GM21423 (cell line): ENCODE data around the gene CDKN1A.
"Not testable (repeated sequence)": the region's sequence is repeated elsewhere in the genome, so short reads cannot be mapped to it uniquely, and the experiment has no call there.

ENCODE experiments used
- ATAC-seq: cut with Tn5 transposase; IDR thresholded peaks from one replicate; pipeline ENCODE4 v1.9.1; 2021; ENCODE audit warnings: mild to moderate bottlenecking, moderate library complexity; ENCODE audit not compliant: unreplicated experiment

The CDKN1A gene

GRCh38 chr6:36678488-36679042, at the start of gene CDKN1A:
Gene CDKN1A, plus strand, starts transcription at chr6:36678714. Its CDS starts 5,388 bp downstream, at chr6:36684102.
- ATAC-seq = peak; percentile 43

- no peak for ATAC-seq
Measured at GRCh38 chr6:36629784-36630183, 48.7 kb upstream of the CDKN1A start.

- no peak for ATAC-seq
Measured at GRCh38 chr6:36631326-36632011, 47.0 kb upstream of the CDKN1A start.

- no peak for ATAC-seq
Measured at GRCh38 chr6:36633370-36633769, 45.1 kb upstream of the CDKN1A start.

- no peak for ATAC-seq
Measured at GRCh38 chr6:36633915-36634314, 44.6 kb upstream of the CDKN1A start.

GRCh38 chr6:36634317-36635108, 44.0 kb upstream of the CDKN1A start:
- no peak for ATAC-seq

GRCh38 chr6:36636283-36636682, 42.2 kb upstream of the CDKN1A start:
- no peak for ATAC-seq

GRCh38 chr6:36636687-36637418, 41.7 kb upstream of the CDKN1A start:
- no peak for ATAC-seq

GRCh38 chr6:36638579-36638978, 39.9 kb upstream of the CDKN1A start:
- no peak for ATAC-seq

- no peak for ATAC-seq
Measured at GRCh38 chr6:36639171-36639808, 39.2 kb upstream of the CDKN1A start.

- no peak for ATAC-seq
Measured at GRCh38 chr6:36641543-36641942, 37.0 kb upstream of the CDKN1A start.

- no peak for ATAC-seq
Measured at GRCh38 chr6:36642913-36643817, 35.3 kb upstream of the CDKN1A start.

- ATAC-seq = no peak
Measured at GRCh38 chr6:36643977-36644376, 34.5 kb upstream of the CDKN1A start.

GRCh38 chr6:36649086-36649485, 29.4 kb upstream of the CDKN1A start:
- no peak for ATAC-seq

GRCh38 chr6:36649701-36650484, 28.6 kb upstream of the CDKN1A start:
- no peak for ATAC-seq

GRCh38 chr6:36650848-36651478, 27.6 kb upstream of the CDKN1A start:
- peak; percentile 60 for ATAC-seq

- ATAC-seq = no peak
Measured at GRCh38 chr6:36651659-36652379, 26.7 kb upstream of the CDKN1A start.

GRCh38 chr6:36654469-36654868, 24.0 kb upstream of the CDKN1A start:
- not testable (repeated sequence) for ATAC-seq
